Hematopoietic multipotent progenitor cell treated with erythropoietin and hydrocortisone succinate and interleukin-3 and kit ligand, for 4 days (in vitro differentiated cells): ENCODE measurements around the gene CDCA5.
A peak's percentile ranks its signal among the peaks of the same experiment; 100 is the strongest.

Experiments used
- DNase-seq: peaks from one replicate; pipeline ENCODE4 v3.0.0-alpha.2; 2015

Gene CDCA5

GRCh38 chr11:65083834-65084597 lies at the start of gene CDCA5, which contains the start of gene ZFPL1:
CDCA5 (minus strand) TSS chr11:65084040; CDS start chr11:65083978, 62 bp downstream.
ZFPL1 (plus strand) TSS chr11:65084222; CDS start chr11:65084699, 477 bp downstream.
- DNase-seq = peak; percentile 98

- DNase-seq = peak; percentile 76
Measured at GRCh38 chr11:65132988-65133700, 49.3 kb upstream of the CDCA5 start.

- no peak for DNase-seq
Measured at GRCh38 chr11:65132238-65132987, 48.6 kb upstream of the CDCA5 start.

GRCh38 chr11:65131895-65132237 lies 48.0 kb upstream of the CDCA5 start:
- no peak for DNase-seq

- DNase-seq = no peak
Measured at GRCh38 chr11:65131417-65131776, 47.6 kb upstream of the CDCA5 start.

- no peak for DNase-seq
Measured at GRCh38 chr11:65130631-65131416, 47.0 kb upstream of the CDCA5 start.

GRCh38 chr11:65129649-65130441 lies 46.0 kb upstream of the CDCA5 start:
- no peak for DNase-seq

- DNase-seq = no peak
Measured at GRCh38 chr11:65128182-65129145, 44.6 kb upstream of the CDCA5 start.

GRCh38 chr11:65127473-65128181 lies 43.8 kb upstream of the CDCA5 start:
- no peak for DNase-seq

GRCh38 chr11:65126624-65127274 lies 42.9 kb upstream of the CDCA5 start:
- DNase-seq = no peak

- DNase-seq = no peak
Measured at GRCh38 chr11:65125197-65126056, 41.6 kb upstream of the CDCA5 start.

- no peak for DNase-seq
Measured at GRCh38 chr11:65124480-65125196, 40.8 kb upstream of the CDCA5 start.

GRCh38 chr11:65121865-65122696 lies 38.2 kb upstream of the CDCA5 start, which contains the start of the genes FAU and MRPL49:
FAU (minus strand) TSS chr11:65122134; CDS start chr11:65121813, 321 bp downstream.
MRPL49 (plus strand) TSS chr11:65122321; CDS start chr11:65122347, 26 bp downstream.
- DNase-seq = peak; percentile 100

- DNase-seq = peak; percentile 65
Measured at GRCh38 chr11:65121447-65121864, 37.6 kb upstream of the CDCA5 start.

- no peak for DNase-seq
Measured at GRCh38 chr11:65120831-65121230, 37.0 kb upstream of the CDCA5 start.

GRCh38 chr11:65119670-65119995 lies 35.8 kb upstream of the CDCA5 start:
- DNase-seq = no peak
